ENCODE data around the gene LPAR3.

- no peak for TF ChIP-seq EZH2 (IDR thresholded peaks at IDR 0.05)
- no peak for TF ChIP-seq CTCF (IDR thresholded peaks at IDR 0.05)
Observed at GRCh38 chr1:84773933-84774497, 119.0 kb downstream of the LPAR3 start.
